GM23338 (cell line): ENCODE data around the gene TENM4.

ENCODE experiments used
- CREB1 ChIP-seq: fragments of 250-450 bp; sonication (Bioruptor Pico); IDR thresholded peaks from 2 replicates; pipeline ENCODE4 v1.5.0; 2020; ENCODE audit warnings: low read depth, mild to moderate bottlenecking, moderate library complexity
- ETS1 ChIP-seq: IDR thresholded peaks from 2 replicates; pipeline ENCODE4 v1.6.1; 2016; ENCODE audit warnings: antibody characterized with exemption
- EZH2 ChIP-seq: fragments of 200-600 bp; sonication (generic); IDR thresholded peaks from one replicate; pipeline ENCODE4 v1.8.0; 2017; ENCODE audit warnings: antibody characterized with exemption, mild to moderate bottlenecking, low read depth; ENCODE audit not compliant: unreplicated experiment
- EZH2phosphoT487 ChIP-seq: fragments of 200-600 bp; sonication (generic); IDR thresholded peaks from one replicate; pipeline ENCODE4 v1.8.1; 2018; ENCODE audit warnings: antibody characterized with exemption; ENCODE audit not compliant: unreplicated experiment
- JUNB ChIP-seq: IDR thresholded peaks from one replicate; pipeline ENCODE4 v1.6.1; 2016; ENCODE audit warnings: antibody characterized with exemption; ENCODE audit not compliant: unreplicated experiment
- POLR2AphosphoS5 ChIP-seq: IDR thresholded peaks from 2 replicates; pipeline ENCODE4 v1.6.1; 2016; ENCODE audit warnings: antibody characterized with exemption, low read depth
- REST ChIP-seq: IDR thresholded peaks from one replicate; pipeline ENCODE4 v1.6.1; 2018; ENCODE audit warnings: antibody characterized with exemption; ENCODE audit not compliant: unreplicated experiment
- STAT1 ChIP-seq: IDR thresholded peaks from one replicate; pipeline ENCODE4 v1.6.1; 2016; ENCODE audit warnings: antibody characterized with exemption; ENCODE audit not compliant: unreplicated experiment
- ZNF331 ChIP-seq: fragments of 250-450 bp; sonication (Bioruptor Pico); IDR thresholded peaks from 2 replicates; pipeline ENCODE4 v1.5.0; 2020; ENCODE audit warnings: low read depth, mild to moderate bottlenecking, moderate library complexity
- TF ChIP-seq, protein P1 (sequence below), 2 experiments: fragments of 200-600 bp in 1 of 2; sonication (generic) in 1 of 2; conservative IDR thresholded peaks; 2 replicates each; pipeline versions ENCODE4 v1.5.1 to v1.6.1; 2016 to 2017; ENCODE audit warnings: antibody characterized with exemption in 2 of 2, low read depth in 2 of 2, mild to moderate bottlenecking in 2 of 2, moderate library complexity in 1 of 2
- TF ChIP-seq, protein P2 (sequence below): fragments of 250-450 bp; sonication (Bioruptor Pico); IDR thresholded peaks from 2 replicates; pipeline ENCODE4 v1.5.0; 2020; ENCODE audit warnings: mild to moderate bottlenecking, moderate library complexity

DNA sequence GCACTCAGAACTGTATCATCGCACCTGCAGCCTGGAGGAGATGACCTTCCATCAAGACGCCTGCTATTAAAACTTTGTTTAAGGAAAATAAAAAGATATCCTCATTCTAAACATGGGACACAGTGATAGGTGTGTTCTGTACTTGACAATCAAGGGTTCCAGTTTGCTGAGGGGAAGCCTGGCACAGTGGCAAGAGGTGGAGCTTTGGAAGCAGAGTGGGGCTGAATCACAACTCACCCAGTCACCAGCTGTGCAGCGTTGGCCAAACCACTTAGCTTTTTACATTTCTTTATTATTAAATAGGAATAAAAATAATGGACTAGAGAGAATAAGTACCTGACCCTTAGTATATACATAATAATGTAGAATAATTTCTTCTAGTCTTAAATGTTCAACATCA, 220.7 kb downstream of the TENM4 start:
- TF ChIP-seq REST, result no peak
- TF ChIP-seq, protein P1, sequence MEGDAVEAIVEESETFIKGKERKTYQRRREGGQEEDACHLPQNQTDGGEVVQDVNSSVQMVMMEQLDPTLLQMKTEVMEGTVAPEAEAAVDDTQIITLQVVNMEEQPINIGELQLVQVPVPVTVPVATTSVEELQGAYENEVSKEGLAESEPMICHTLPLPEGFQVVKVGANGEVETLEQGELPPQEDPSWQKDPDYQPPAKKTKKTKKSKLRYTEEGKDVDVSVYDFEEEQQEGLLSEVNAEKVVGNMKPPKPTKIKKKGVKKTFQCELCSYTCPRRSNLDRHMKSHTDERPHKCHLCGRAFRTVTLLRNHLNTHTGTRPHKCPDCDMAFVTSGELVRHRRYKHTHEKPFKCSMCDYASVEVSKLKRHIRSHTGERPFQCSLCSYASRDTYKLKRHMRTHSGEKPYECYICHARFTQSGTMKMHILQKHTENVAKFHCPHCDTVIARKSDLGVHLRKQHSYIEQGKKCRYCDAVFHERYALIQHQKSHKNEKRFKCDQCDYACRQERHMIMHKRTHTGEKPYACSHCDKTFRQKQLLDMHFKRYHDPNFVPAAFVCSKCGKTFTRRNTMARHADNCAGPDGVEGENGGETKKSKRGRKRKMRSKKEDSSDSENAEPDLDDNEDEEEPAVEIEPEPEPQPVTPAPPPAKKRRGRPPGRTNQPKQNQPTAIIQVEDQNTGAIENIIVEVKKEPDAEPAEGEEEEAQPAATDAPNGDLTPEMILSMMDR (conservative IDR thresholded peaks at IDR 0.05; ENCODE audit: low read depth in 2 of 2), result no peak
- TF ChIP-seq JUNB, result no peak
- TF ChIP-seq EZH2phosphoT487, result no peak
- no peak for TF ChIP-seq CREB1 (CRISPR knock-in tag)
- no peak for TF ChIP-seq POLR2AphosphoS5
- no peak for TF ChIP-seq EZH2
- TF ChIP-seq ETS1, result no peak
- TF ChIP-seq ZNF331, result no peak
- no peak for TF ChIP-seq STAT1
- TF ChIP-seq, protein P2, sequence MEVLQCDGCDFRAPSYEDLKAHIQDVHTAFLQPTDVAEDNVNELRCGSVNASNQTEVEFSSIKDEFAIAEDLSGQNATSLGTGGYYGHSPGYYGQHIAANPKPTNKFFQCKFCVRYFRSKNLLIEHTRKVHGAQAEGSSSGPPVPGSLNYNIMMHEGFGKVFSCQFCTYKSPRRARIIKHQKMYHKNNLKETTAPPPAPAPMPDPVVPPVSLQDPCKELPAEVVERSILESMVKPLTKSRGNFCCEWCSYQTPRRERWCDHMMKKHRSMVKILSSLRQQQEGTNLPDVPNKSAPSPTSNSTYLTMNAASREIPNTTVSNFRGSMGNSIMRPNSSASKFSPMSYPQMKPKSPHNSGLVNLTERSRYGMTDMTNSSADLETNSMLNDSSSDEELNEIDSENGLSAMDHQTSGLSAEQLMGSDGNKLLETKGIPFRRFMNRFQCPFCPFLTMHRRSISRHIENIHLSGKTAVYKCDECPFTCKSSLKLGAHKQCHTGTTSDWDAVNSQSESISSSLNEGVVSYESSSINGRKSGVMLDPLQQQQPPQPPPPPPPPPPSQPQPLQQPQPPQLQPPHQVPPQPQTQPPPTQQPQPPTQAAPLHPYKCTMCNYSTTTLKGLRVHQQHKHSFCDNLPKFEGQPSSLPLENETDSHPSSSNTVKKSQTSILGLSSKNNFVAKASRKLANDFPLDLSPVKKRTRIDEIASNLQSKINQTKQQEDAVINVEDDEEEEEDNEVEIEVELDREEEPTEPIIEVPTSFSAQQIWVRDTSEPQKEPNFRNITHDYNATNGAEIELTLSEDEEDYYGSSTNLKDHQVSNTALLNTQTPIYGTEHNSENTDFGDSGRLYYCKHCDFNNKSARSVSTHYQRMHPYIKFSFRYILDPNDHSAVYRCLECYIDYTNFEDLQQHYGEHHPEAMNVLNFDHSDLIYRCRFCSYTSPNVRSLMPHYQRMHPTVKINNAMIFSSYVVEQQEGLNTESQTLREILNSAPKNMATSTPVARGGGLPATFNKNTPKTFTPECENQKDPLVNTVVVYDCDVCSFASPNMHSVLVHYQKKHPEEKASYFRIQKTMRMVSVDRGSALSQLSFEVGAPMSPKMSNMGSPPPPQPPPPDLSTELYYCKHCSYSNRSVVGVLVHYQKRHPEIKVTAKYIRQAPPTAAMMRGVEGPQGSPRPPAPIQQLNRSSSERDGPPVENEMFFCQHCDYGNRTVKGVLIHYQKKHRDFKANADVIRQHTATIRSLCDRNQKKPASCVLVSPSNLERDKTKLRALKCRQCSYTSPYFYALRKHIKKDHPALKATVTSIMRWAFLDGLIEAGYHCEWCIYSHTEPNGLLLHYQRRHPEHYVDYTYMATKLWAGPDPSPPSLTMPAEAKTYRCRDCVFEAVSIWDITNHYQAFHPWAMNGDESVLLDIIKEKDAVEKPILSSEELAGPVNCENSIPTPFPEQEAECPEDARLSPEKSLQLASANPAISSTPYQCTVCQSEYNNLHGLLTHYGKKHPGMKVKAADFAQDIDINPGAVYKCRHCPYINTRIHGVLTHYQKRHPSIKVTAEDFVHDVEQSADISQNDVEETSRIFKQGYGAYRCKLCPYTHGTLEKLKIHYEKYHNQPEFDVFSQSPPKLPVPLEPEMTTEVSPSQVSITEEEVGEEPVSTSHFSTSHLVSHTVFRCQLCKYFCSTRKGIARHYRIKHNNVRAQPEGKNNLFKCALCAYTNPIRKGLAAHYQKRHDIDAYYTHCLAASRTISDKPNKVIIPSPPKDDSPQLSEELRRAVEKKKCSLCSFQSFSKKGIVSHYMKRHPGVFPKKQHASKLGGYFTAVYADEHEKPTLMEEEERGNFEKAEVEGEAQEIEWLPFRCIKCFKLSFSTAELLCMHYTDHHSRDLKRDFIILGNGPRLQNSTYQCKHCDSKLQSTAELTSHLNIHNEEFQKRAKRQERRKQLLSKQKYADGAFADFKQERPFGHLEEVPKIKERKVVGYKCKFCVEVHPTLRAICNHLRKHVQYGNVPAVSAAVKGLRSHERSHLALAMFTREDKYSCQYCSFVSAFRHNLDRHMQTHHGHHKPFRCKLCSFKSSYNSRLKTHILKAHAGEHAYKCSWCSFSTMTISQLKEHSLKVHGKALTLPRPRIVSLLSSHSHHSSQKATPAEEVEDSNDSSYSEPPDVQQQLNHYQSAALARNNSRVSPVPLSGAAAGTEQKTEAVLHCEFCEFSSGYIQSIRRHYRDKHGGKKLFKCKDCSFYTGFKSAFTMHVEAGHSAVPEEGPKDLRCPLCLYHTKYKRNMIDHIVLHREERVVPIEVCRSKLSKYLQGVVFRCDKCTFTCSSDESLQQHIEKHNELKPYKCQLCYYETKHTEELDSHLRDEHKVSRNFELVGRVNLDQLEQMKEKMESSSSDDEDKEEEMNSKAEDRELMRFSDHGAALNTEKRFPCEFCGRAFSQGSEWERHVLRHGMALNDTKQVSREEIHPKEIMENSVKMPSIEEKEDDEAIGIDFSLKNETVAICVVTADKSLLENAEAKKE (CRISPR knock-in tag), result no peak
